ENCODE measurements around the gene IDH3A. TPM values are rescaled to one million over a fixed set of nuclear protein-coding genes. Genes with fewer than 3 reads are reported as not detected.

Gene IDH3A
- total RNA-seq, 2 donors from 2014 or later = 50.9 to 138 TPM

DNA sequence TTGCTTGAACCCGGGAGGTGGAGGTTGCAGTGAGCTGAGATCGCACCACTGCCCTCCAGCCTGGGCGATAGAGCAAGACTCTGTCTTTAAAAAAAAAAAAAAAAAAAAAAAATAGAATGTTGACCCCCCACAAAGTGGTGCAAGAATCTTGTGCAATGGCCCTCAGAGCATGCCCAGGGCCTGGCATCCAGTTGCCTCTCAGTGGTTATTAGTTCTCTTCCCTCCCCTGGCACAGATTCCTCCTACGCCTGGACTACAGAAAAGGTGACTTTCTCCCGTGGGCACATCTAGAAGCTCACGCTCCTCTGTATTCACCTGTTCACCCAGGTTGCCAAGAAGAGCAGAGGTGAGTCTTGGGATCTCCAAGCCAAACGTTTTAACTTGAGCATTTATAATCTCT is 48.5 kb downstream of the IDH3A start:
- no peak for ATAC-seq (ENCODE audit: insufficient number of reproducible peaks, low FRiP score, low read depth)
- TF ChIP-seq, protein P1, sequence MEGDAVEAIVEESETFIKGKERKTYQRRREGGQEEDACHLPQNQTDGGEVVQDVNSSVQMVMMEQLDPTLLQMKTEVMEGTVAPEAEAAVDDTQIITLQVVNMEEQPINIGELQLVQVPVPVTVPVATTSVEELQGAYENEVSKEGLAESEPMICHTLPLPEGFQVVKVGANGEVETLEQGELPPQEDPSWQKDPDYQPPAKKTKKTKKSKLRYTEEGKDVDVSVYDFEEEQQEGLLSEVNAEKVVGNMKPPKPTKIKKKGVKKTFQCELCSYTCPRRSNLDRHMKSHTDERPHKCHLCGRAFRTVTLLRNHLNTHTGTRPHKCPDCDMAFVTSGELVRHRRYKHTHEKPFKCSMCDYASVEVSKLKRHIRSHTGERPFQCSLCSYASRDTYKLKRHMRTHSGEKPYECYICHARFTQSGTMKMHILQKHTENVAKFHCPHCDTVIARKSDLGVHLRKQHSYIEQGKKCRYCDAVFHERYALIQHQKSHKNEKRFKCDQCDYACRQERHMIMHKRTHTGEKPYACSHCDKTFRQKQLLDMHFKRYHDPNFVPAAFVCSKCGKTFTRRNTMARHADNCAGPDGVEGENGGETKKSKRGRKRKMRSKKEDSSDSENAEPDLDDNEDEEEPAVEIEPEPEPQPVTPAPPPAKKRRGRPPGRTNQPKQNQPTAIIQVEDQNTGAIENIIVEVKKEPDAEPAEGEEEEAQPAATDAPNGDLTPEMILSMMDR (IDR thresholded peaks at IDR 0.05) = no peak
- H3K4me1 ChIP-seq (ENCODE audit: control insufficient read depth in 1 of 2, low read depth in 2 of 2) = no peaks in the 10 kb centered on the region
- H3K9me3 ChIP-seq = no peaks in the 10 kb centered on the region
- no peak overlapping the region for H3K27ac ChIP-seq
- H3K36me3 ChIP-seq = no peaks in the 10 kb centered on the region
- H3K27me3 ChIP-seq (replicated peaks; ENCODE audit: insufficient read depth) = no peaks in the 10 kb centered on the region
- no peak overlapping the region for H3K4me3 ChIP-seq
- DNase-seq (ENCODE audit: low spot score) = no peak

DNA sequence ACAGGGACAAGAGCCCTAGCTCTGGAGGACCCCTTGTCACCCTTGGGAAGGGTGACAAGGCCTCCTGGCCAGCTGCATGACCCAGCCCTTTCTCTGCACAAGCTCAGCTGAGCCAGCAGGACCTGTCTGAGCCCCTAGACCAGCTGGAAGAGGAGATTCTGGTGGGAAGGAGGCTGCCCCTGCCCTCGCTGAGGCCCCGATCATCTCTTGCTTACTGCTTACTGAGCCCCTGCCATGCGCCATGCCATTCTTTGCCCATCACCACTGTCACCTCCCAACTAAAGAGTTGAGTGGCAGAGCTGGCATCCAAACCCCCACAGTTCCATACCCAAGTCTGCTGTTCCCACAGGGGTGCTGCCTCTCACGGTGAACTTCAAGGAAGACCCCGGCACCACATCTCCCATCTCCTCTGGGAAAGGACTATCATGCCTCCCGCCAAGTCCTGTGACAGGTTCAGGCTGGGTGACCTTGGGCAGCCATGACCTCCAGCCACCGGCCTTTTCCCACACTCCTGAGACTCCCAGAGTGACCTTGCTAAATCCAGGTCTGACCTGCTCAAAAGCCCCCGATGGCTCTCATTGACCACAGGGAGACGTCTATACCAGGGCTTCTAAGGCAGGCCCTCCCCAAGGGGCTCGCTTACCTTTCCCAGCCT is 51.2 kb downstream of the IDH3A start:
- TF ChIP-seq, protein P1 (IDR thresholded peaks at IDR 0.05) = no peak
- no peaks in the 10 kb centered on the region for H3K27me3 ChIP-seq (replicated peaks; ENCODE audit: insufficient read depth)
- ATAC-seq (ENCODE audit: insufficient number of reproducible peaks, low FRiP score, low read depth) (no peak), DNase-seq (ENCODE audit: low spot score) (no peak)
- no peaks in the 10 kb centered on the region for H3K36me3 ChIP-seq
- H3K4me1 ChIP-seq (ENCODE audit: control insufficient read depth in 1 of 2, low read depth in 2 of 2) = no peaks in the 10 kb centered on the region
- H3K4me3 ChIP-seq = no peak overlapping the region
- H3K27ac ChIP-seq = no peak overlapping the region
- no peaks in the 10 kb centered on the region for H3K9me3 ChIP-seq

DNA sequence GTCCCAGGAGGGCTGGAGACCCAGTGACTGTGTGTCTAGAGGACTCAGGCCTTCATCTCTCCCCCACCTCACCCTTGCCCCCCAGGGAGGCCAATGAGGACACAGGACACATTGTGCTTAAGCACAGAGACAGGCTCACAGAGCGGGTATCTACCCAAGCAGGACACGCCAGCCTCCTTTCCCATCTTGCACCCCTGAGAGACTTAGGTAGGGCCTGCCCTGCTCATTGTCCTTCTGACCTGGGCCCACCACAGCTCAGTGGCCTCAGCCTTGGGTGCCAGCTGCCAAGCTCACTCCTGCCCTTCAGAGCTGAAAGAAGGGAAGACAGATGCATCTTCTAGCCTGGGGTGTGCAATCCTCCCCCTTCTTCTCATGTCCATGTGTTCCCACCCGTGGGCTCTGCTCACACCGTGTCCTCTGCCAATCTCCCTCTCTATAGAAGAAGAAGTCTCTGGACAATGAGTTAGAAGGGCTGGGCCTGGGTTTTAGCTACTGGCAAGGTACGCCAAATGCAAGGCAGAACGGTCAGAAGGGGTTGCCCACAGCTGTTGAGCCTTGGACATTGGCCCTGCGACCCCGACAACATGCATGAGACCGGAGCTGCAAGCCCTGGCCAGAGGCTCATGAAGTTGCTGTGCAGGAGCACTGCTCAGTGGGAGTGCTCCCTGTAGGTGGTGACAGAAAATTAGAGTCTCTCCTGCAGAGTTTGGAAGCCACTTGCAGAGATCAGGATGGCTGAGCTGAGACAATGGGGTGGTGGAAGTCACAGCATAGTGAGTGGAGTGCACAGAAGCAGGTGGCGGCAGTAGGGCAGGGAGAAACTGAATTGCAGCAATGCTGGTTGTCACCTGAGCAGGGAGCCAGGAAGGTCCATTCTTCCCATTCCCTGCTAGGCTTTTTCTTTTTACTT is 52.4 kb downstream of the IDH3A start:
- H3K4me3 ChIP-seq = no peak overlapping the region
- H3K27me3 ChIP-seq (replicated peaks; ENCODE audit: insufficient read depth) = no peaks in the 10 kb centered on the region
- H3K27ac ChIP-seq = no peak overlapping the region
- H3K9me3 ChIP-seq = no peaks in the 10 kb centered on the region
- ATAC-seq (ENCODE audit: insufficient number of reproducible peaks, low FRiP score, low read depth) = no peak
- DNase-seq (ENCODE audit: low spot score) = no peak
- no peaks in the 10 kb centered on the region for H3K4me1 ChIP-seq (ENCODE audit: control insufficient read depth in 1 of 2, low read depth in 2 of 2)
- no peaks in the 10 kb centered on the region for H3K36me3 ChIP-seq
- TF ChIP-seq, protein P1 (IDR thresholded peaks at IDR 0.05) = no peak

DNA sequence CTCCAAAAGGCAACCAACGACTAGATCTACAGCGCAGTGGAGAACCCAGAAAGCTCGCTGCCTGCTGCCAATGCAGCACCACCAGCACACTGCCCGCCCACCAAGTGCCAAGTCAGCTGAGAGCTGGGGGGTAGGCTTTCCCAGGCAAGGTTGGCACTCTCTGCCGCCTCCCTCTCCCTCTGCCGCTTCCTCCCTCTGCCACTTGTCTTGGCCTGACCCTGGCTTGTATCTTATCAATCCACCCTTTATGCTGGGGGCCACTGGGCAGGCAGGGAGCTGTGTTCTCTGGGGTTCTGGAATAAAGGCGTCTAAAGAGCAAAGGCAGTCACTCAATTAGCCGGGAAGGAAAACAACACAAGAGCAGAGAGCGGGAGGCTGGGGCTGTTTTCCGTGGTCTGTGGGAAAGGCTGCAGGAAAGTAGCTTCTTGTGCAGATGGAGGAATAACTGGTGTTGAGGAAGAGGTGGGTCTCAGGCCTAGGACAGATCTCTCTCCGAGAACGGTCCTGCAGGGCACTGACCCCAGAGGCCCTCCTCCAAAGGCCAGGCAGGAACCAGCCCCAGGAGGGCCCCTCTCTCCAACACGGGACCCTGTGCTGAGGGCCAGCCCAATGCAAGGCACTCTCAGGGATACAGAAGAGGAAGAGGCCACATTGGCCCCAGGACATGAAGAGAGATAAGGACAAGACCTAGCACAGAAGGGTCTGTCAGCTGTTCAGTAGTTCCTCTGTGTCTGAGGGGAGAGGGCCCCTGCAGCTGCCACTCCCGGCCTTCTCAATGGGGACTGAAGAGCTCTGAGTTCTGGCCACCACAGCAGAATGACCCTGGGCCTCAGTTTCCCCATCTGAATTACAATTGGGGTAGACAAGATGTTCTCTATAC is 54.4 kb downstream of the IDH3A start:
- no peak for DNase-seq (ENCODE audit: low spot score)
- H3K9me3 ChIP-seq = no peaks in the 10 kb centered on the region
- TF ChIP-seq, protein P1 (IDR thresholded peaks at IDR 0.05) = no peak
- H3K36me3 ChIP-seq = no peaks in the 10 kb centered on the region
- no peaks in the 10 kb centered on the region for H3K27me3 ChIP-seq (replicated peaks; ENCODE audit: insufficient read depth)
- no peak for ATAC-seq (ENCODE audit: insufficient number of reproducible peaks, low FRiP score, low read depth)
- no peaks in the 10 kb centered on the region for H3K4me1 ChIP-seq (ENCODE audit: control insufficient read depth in 1 of 2, low read depth in 2 of 2)
- H3K27ac ChIP-seq = no peak overlapping the region
- no peak overlapping the region for H3K4me3 ChIP-seq
